T-helper 2 cell (primary cell): ENCODE results near the gene RTN4IP1.
"Not testable (repeated sequence)": the region's sequence is repeated elsewhere in the genome, so short reads cannot be mapped to it uniquely, and the experiment has no call there.

Experiments used
- DNase-seq, 5 experiments: peaks; one replicate each; pipeline versions ENCODE4 v3.0.0 to v3.0.0-alpha.2; 2012 to 2022
- total RNA-seq, 2 donors: gene quantifications; one replicate each; lab custom pipeline; 2026; lab: John Stamatoyannopoulos, UW

RTN4IP1 gene
- total RNA-seq, result 2.5 to 7.0 reads per million in 2 donors

DNA sequence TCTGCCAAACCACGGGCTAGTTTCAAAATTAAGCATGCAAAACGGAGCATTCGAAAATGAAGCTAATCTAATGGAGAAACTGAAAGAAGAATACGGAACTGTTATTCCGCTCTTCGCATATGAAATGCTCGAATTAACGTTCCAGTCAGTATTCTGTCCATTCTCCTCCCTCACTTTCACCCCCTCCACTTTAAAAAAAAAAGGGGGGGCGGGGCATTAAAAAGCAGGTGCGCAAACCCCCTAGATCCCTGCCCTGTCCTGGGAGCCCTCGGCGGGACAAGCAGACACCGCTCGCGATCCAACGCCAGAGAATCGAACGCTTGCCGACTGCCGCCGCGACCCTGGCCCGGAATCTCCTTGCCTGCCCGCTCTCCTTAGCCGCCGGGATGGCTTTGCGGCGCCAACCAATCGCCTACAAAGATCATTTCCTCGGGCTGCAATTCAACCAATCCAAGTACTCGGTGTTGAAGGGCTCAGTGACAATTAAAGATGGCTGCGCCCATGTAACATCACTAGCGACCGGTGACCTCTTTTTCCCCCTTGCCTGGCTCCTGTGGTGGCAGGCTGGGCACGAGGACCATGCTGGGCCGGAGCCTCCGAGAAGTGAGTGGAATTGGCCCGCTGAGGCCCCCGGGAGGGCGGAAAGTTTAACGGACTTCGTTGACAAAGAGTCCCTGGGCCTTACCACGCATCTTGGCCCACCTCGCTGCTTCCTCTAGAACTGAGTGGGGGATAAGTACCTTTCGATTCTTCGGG lies at the start of gene RTN4IP1, which contains the start of gene QRSL1:
Gene RTN4IP1 (minus strand): TSS at position 396 of the 756 bp plus-strand sequence. CDS start 477 bp downstream, outside the sequence.
Gene QRSL1 (plus strand): TSS at position 476 of the 756 bp plus-strand sequence. CDS start 104 bp downstream, at position 580.
- peak; percentile 53 to 95 (median 78) for DNase-seq

DNA sequence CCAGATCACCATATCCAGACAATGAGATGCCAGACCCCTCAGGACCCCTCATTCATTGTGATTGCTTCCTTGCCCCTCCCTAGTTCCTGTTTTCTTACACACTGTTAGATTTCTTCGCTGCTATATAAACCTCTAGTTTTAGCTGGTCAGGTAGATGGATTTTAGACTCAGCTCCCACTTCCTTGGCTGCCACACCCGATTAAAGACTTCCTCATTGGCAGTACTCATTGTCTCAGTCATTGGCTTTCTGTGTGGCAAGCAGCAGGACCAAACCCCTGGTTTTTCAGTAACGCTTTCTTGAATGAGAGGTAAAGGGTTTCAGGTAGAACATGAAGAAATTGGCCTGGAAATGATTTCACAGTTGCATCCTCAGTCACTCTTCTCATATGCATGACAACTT lies 48.0 kb upstream of the RTN4IP1 start:
- DNase-seq, result no peak

- no peak for DNase-seq
These were observed 45.4 kb upstream of the RTN4IP1 start for GRCh38 chr6:106674541-106675229.

- no peak for DNase-seq
These were observed 42.4 kb upstream of the RTN4IP1 start for GRCh38 chr6:106671651-106672050.

DNA sequence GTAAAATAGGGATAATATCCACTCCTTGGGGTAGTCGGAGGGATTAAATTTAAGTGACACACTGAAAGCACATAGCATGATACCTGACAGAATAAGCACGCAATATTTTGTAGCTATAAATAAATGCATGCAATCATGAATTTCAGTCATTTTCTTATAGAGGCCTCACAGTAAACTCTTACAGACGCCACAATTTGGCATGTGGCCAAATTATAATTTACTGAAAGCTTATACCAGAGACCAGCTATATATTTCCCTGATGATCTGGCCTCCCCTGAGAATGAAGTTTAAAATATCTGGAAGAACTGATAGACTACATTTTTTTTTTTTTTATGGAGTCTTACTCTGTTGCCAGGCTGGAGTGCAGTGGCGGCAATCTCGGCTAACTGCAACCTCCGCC lies 40.9 kb upstream of the RTN4IP1 start:
- no peak for DNase-seq

GRCh38 chr6:106667022-106667402 lies 37.7 kb upstream of the RTN4IP1 start:
- DNase-seq, result no peak

GRCh38 chr6:106666282-106667021 lies 37.2 kb upstream of the RTN4IP1 start:
- no peak for DNase-seq

- DNase-seq, result no peak
These were observed 33.2 kb upstream of the RTN4IP1 start for GRCh38 chr6:106662458-106662857.

GRCh38 chr6:106659859-106660258 lies 30.6 kb upstream of the RTN4IP1 start:
- DNase-seq, result no peak

DNA sequence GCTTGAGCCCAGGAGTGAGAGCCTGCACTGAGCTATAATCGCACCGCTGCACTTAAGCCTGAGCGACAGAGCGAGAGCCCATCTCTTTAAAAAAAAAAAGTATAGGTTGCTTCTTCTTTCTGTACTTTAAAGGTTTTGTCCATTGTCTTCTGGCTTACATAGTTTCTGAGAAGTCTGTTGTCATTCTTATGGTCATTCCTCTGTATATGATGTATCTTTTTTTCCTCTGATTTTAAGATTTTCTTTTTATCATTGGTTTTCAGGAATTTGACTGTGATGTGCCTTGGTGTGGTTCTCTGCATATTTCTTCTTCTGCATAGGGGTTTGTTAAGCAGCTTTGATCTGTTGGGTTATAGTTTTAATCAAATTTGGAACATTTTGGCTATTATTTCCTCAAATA lies 29.2 kb upstream of the RTN4IP1 start:
- DNase-seq, result peak in 1 of 5 experiments; percentile 25

GRCh38 chr6:106648651-106649308 lies 19.5 kb upstream of the RTN4IP1 start:
- no peak for DNase-seq

DNA sequence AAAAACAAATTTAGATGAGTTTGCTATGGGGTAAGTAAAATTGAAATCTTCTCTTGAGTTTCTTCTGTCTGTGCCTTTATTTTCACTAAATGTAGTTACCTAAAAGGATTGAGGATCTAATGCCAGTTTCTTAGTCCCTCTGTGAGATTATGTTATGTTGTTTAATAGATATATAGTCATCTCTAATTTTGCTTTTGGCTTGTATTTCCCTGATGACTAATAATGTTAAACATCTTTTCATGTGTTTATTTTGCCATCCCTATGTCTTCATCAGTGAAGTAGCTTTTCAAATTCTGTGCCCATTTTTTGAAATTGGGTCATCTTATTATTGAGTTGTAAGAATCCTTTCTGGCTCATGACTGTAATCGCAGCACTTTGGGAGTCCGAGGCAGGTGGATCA lies 13.8 kb upstream of the RTN4IP1 start:
- no peak for DNase-seq

DNA sequence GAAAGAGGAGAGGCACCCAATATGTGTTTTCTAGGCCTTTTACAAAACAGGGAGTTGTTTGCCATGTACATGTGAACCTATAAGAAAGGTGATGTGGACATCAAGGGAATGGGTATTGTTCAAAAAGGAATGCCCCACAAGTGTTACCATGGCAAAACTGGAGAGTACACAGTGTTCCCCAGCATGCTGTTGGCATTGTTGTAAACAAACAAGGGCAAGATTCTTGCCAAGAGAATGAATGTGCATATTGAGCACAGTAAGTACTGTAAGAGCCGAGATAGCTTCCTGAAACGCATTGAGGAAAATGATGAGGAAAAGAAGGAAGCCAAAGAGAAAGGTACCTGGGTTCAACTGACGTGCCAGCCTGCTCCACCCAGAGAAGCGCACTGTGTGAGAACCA lies 13.2 kb upstream of the RTN4IP1 start:
- DNase-seq, result no peak

GRCh38 chr6:106639812-106640211 lies 10.5 kb upstream of the RTN4IP1 start:
- DNase-seq, result no peak

- peak in 1 of 5 experiments; percentile 20 for DNase-seq
These were observed 8.5 kb upstream of the RTN4IP1 start for GRCh38 chr6:106637717-106638341.

DNA sequence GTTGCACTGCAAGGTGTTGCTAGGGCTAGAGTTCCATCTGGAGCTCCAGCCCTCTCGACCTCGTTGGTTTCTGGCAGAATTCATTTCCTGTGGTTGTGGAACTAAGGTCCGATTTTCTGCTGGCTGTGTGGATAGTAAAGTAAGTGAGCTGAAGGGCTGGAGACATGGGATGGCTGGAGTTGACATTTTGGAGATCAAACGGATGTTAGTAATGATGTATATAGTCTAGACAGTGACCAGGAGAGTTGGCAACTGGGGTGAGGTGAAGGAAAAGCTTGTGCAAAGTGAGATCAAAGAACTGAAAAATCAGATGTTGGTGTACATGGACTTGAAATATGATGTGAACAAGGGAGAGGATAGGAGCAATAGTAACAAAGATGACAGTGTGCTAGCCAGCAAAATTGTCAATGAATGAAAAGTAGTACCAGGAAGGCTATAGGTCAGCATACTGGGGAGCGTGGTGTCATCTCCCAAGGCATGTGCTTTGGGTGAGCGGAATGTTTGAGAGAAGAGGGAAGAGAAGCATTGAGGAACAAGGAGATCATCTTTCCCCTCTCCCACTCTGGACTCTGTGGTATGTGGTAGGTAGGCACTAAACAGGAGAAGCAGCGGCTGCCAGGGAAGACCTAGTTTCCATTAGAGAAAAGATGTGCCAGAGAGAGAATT lies 7.9 kb upstream of the RTN4IP1 start:
- DNase-seq, result no peak

DNA sequence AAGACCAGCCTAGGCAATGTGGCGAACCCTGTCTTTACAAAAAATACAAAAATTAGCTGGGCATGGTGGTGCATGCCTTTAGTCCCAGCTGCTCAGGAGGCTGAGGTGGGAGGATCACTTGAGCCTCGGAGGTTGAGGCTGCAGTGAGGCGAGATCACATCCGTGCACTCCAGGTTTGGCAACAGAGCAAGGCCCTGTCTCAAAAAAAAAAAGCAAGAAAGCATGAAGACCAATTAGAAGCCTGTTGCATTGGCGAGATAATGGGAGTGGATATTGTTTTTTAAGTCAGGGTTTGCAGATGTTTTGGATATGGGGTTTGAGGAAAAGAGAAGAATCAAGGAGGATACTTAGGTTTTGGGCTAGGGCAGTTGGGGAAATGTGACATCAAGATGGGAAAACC lies 5.3 kb upstream of the RTN4IP1 start:
- DNase-seq, result no peak

GRCh38 chr6:106631346-106631745 lies 2.0 kb upstream of the RTN4IP1 start:
- DNase-seq, result no peak

GRCh38 chr6:106630366-106630765 lies 1.1 kb upstream of the RTN4IP1 start:
- DNase-seq, result peak in 1 of 5 experiments; percentile 46

GRCh38 chr6:106629859-106630163 lies 513 bp upstream of the RTN4IP1 start:
- no peak for DNase-seq

- DNase-seq, result peak in 1 of 5 experiments; percentile 32
These were observed 618 bp downstream of the RTN4IP1 start for GRCh38 chr6:106628658-106629102.

DNA sequence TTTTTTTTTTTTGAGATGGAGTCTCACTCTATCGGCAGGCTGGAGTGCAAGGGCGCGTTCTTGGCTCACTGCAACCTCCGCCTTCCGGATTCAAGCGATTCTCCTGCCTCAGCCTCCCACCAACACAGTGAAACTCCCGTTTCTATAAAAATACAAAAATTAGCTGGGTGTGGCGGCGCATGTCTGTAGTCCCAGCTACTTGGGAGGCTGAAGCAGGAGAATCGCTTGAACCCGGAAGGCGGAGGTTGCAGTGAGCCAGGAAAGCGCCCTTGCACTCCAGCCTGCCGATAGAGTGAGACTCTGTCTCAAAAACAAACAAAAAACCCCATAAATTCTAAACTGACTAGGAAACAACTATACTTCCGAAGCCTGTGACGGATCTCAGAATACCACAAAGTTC lies 1.5 kb downstream of the RTN4IP1 start:
- DNase-seq, result not testable (repeated sequence)
